ENCODE results near the gene PRKAR1B.
"Not testable (repeated sequence)": the region's sequence is repeated elsewhere in the genome, so short reads cannot be mapped to it uniquely, and the experiment has no call there.

The PRKAR1B gene

GRCh38 chr7:753190-753589 lies 26.1 kb upstream of the PRKAR1B start:
- H3K4me3 ChIP-seq (ENCODE audit: low read length): no peak overlapping the region
- DNase-seq (ENCODE audit: low read depth): no peak
- TF ChIP-seq, protein P1, sequence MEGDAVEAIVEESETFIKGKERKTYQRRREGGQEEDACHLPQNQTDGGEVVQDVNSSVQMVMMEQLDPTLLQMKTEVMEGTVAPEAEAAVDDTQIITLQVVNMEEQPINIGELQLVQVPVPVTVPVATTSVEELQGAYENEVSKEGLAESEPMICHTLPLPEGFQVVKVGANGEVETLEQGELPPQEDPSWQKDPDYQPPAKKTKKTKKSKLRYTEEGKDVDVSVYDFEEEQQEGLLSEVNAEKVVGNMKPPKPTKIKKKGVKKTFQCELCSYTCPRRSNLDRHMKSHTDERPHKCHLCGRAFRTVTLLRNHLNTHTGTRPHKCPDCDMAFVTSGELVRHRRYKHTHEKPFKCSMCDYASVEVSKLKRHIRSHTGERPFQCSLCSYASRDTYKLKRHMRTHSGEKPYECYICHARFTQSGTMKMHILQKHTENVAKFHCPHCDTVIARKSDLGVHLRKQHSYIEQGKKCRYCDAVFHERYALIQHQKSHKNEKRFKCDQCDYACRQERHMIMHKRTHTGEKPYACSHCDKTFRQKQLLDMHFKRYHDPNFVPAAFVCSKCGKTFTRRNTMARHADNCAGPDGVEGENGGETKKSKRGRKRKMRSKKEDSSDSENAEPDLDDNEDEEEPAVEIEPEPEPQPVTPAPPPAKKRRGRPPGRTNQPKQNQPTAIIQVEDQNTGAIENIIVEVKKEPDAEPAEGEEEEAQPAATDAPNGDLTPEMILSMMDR (conservative IDR thresholded peaks at IDR 0.05; ENCODE audit: low read depth, low read length): no peak

DNA sequence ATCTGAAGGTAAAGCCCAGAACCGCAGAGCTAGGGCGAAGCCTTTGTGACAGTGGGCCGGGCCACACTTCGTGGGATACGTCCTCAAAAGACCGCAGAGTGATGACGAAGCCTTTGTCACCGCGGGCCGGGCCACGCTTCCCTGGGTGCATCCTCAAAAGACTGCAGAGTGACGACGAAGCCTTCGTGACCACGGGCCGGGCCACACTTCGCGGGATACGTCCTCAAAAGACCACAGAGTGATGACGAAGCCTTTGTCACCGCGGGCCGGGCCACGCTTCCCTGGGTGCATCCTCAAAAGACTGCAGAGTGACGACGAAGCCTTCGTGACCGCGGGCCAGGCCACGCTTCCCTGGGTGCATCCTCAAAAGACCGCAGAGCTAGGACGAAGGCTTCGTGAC lies 25.2 kb upstream of the PRKAR1B start:
- not testable (repeated sequence) for H3K4me3 ChIP-seq (ENCODE audit: low read length)

GRCh38 chr7:751826-752225 lies 24.7 kb upstream of the PRKAR1B start:
- no peak overlapping the region for H3K4me3 ChIP-seq (ENCODE audit: low read length)
- TF ChIP-seq, protein P1 (conservative IDR thresholded peaks at IDR 0.05; ENCODE audit: low read depth, low read length): no peak
- DNase-seq (ENCODE audit: low read depth): no peak

More for the DNA sequence above, 25.2 kb upstream of the PRKAR1B start:
- DNase-seq (ENCODE audit: low read depth): not testable (repeated sequence)

DNA sequence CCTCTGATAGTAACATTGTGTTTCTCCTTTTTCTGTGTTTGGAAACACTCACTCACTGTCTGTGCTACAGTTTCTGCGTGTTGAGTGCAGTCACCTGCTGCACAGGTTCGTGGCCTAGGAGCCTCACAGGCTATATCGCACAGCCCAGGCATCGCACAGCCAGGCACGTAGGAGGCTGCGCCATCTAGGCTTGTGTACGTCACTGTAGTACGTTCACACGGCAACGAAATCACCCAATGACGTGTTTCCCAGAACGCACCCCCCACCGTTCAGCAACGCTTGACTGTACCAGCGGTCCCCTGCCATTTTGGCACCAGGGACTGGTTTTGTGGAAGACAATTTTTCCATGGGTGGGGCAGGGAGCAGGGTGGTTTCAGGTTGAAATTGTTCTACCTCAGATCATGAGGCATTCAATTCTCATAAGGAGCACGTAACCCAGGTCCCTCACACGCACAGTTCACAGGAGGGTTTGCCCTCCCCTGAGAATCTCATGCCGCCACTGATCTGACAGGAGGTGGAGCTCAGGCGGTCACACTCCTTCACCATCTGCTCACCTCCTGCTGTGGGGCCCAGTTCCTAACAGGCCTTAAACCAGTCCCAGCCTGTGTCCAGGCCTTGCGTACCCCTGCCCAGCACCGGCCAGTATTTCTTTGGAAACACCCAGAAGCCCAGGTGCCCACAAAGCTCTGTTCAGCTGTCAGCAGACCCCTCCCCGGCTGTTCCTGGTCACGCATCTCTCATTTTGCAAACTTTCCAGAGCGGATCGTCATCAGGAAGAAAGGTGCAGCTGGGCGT lies 23.2 kb upstream of the PRKAR1B start:
- no peak for DNase-seq (ENCODE audit: low read depth)
- no peak overlapping the region for H3K4me3 ChIP-seq (ENCODE audit: low read length)
- TF ChIP-seq, protein P1 (conservative IDR thresholded peaks at IDR 0.05; ENCODE audit: low read depth, low read length): no peak

DNA sequence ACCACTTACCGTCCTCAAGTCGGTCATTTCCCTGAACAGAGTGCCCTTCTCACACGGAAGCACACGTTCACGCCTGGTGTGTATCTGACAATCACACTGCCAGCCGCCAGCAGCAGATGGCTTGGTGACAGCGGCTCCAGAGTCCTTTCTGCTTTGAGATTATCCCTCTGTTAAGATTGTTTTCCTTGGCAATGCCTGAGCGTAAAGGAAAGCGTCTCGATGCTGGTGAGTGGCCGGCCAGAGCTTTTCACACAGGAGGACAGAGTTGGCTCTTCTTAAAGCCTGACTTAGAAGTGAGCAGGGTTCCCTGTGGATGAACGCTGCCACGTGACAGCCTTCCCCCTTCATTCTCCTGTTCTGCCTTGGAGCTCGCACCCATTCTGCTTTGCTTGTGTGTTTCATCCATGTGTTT lies 22.1 kb upstream of the PRKAR1B start:
- no peak for DNase-seq (ENCODE audit: low read depth)
- TF ChIP-seq, protein P1 (conservative IDR thresholded peaks at IDR 0.05; ENCODE audit: low read depth, low read length): no peak
- H3K4me3 ChIP-seq (ENCODE audit: low read length): no peak overlapping the region

DNA sequence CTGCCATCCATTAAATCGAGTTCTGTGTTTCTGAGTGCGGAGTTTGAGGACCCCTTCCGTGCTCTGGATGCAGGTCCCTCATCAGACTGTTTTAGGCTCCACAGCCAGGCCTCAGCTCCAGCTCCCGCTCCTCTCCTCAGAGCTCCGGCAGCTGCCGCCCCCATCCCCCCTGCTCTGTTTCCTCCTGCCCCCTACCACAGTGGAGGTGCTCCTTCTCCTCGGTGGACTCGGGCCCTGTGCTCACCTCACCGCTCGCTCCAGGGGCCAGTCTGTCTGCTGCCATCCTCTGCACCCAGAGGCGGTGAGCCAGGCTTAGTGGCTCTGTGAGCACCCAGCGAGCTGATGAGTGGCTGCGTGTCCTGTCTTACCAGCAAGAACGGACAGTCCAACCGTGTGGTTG lies 21.4 kb upstream of the PRKAR1B start:
- TF ChIP-seq, protein P1 (conservative IDR thresholded peaks at IDR 0.05; ENCODE audit: low read depth, low read length): no peak
- H3K4me3 ChIP-seq (ENCODE audit: low read length): no peak overlapping the region
- no peak for DNase-seq (ENCODE audit: low read depth)

- no peak for DNase-seq (ENCODE audit: low read depth)
- TF ChIP-seq, protein P1 (conservative IDR thresholded peaks at IDR 0.05; ENCODE audit: low read depth, low read length): no peak
- no peak overlapping the region for H3K4me3 ChIP-seq (ENCODE audit: low read length)
Measured at GRCh38 chr7:747186-747585, 20.1 kb upstream of the PRKAR1B start.
